SK-N-SH (cell line): ENCODE results near the gene HTRA3. TPM values are rescaled to one million over a fixed set of nuclear protein-coding genes. Genes with fewer than 3 reads are reported as not detected.

Experiments
- CTCF ChIA-PET: fragments of 300-600, 350-600 bp; formaldehyde crosslinking; extraction: SDS; loops from one replicate; lab custom pipeline; 2021; lab: Yijun Ruan, JAX
- POLR2A ChIA-PET: fragments of 350-600 bp; sonication (Branson Sonifier 250); formaldehyde crosslinking; extraction: SDS; loops from one replicate; lab custom pipeline; 2020; ENCODE audit warnings: antibody characterized with exemption, inconsistent platforms; lab: Yijun Ruan, JAX
- DNase-seq: peaks from one replicate; pipeline ENCODE4 v3.0.0; 2012
- H2AFZ ChIP-seq: fragments of 200-600 bp; sonication (generic); 2 replicates; pipeline ENCODE4 v1.8.1; 2016; ENCODE audit warnings: antibody characterized with exemption, mild to moderate bottlenecking, low read depth
- H3F3A ChIP-seq: fragments of 200-600 bp; sonication (generic); replicated peaks from 2 replicates; pipeline ENCODE3; 2016; ENCODE audit warnings: antibody characterized with exemption, mild to moderate bottlenecking; ENCODE audit not compliant: insufficient read depth
- H3K27ac ChIP-seq, 2 experiments: fragments of 200-500 bp in 1 of 2; fragments of 200-600 bp in 1 of 2; sonication (Bioruptor generic) in 1 of 2; sonication (generic), shearing (Covaris generic) in 1 of 2; 2 replicates each; pipeline versions ENCODE4 v1.5.1 to v1.6.1; 2014 to 2016; ENCODE audit warnings: low read depth in 2 of 2, inconsistent platforms in 1 of 2, low read length in 1 of 2, mild to moderate bottlenecking in 1 of 2, mixed read lengths in 1 of 2
- H3K27me3 ChIP-seq: fragments of 200-600 bp; sonication (generic), shearing (Covaris generic); 2 replicates; pipeline ENCODE4 v1.6.1; 2016; ENCODE audit warnings: mixed run types; ENCODE audit not compliant: insufficient read depth
- H3K36me3 ChIP-seq, 2 experiments: fragments of 200-500 bp in 1 of 2; fragments of 200-600 bp in 1 of 2; sonication (Bioruptor generic) in 1 of 2; sonication (generic) in 1 of 2; replicated peaks in 1 of 2; 2 replicates each; pipeline versions ENCODE3 to v1.5.1; 2014 to 2016; ENCODE audit warnings: low read length in 1 of 2, mild to moderate bottlenecking in 1 of 2; ENCODE audit not compliant: insufficient read depth in 2 of 2, control insufficient read depth in 1 of 2
- H3K4me1 ChIP-seq, 2 experiments: fragments of 200-500 bp in 1 of 2; fragments of 200-600 bp in 1 of 2; sonication (Bioruptor generic) in 1 of 2; sonication (generic), shearing (Covaris generic) in 1 of 2; 2 replicates each; pipeline versions ENCODE4 v1.5.1 to v1.6.1; 2014 to 2016; ENCODE audit warnings: low read depth in 1 of 2, low read length in 1 of 2, mixed run types in 1 of 2; ENCODE audit not compliant: insufficient read depth in 2 of 2, control insufficient read depth in 1 of 2
- H3K4me2 ChIP-seq: fragments of 200-600 bp; sonication (generic), shearing (Covaris generic); 2 replicates; pipeline ENCODE4 v1.6.1; 2017; ENCODE audit warnings: mixed run types
- H3K4me3 ChIP-seq, 2 experiments: fragments of 200-500 bp in 1 of 2; fragments of 200-600 bp in 1 of 2; sonication (Bioruptor generic) in 1 of 2; sonication (generic), shearing (Covaris generic) in 1 of 2; 2 replicates each; pipeline versions ENCODE4 v1.5.1 to v1.8.1; 2014 to 2016; ENCODE audit warnings: low read depth in 2 of 2, inconsistent platforms in 1 of 2, low read length in 1 of 2, mild to moderate bottlenecking in 1 of 2, mixed read lengths in 1 of 2, moderate library complexity in 1 of 2
- H3K79me2 ChIP-seq: fragments of 200-600 bp; sonication (generic); 2 replicates; pipeline ENCODE4 v1.8.1; 2017; ENCODE audit warnings: mild to moderate bottlenecking; ENCODE audit not compliant: insufficient read depth
- H3K9ac ChIP-seq: fragments of 200-600 bp; sonication (generic); 2 replicates; pipeline ENCODE4 v1.6.1; 2017; ENCODE audit warnings: mixed run types
- H3K9me2 ChIP-seq: fragments of 200-600 bp; sonication (generic); 2 replicates; pipeline ENCODE4 v1.6.1; 2017; ENCODE audit warnings: mixed run types
- H3K9me3 ChIP-seq: fragments of 200-600 bp; sonication (generic); 2 replicates; pipeline ENCODE4 v1.6.1; 2017; ENCODE audit warnings: mixed run types, mild to moderate bottlenecking, moderate library complexity
- H4K20me1 ChIP-seq: fragments of 200-600 bp; sonication (generic); 2 replicates; pipeline ENCODE4 v1.6.1; 2017; ENCODE audit warnings: mild to moderate bottlenecking, mixed run types; ENCODE audit not compliant: insufficient read depth
- EP300 ChIP-seq, 2 experiments: IDR thresholded peaks; 2 replicates each; pipeline versions ENCODE4 v1.4.0 to v1.6.1; 2012; ENCODE audit warnings: borderline replicate concordance in 1 of 2, low read depth in 1 of 2, low read length in 1 of 2
- GATA2 ChIP-seq: sonication (generic); formaldehyde crosslinking; IDR thresholded peaks from 2 replicates; pipeline ENCODE4 v1.5.0; 2020; ENCODE audit warnings: mild to moderate bottlenecking, missing genetic modification reagents
- IRF3 ChIP-seq: fragments of 150-350 bp; IDR thresholded peaks from 2 replicates; pipeline ENCODE4 v1.6.1; 2016; ENCODE audit warnings: mild to moderate bottlenecking, low read depth, low read length
- MEF2A ChIP-seq: IDR thresholded peaks from 2 replicates; pipeline ENCODE4 v1.4.0; 2012; ENCODE audit warnings: low read depth, borderline replicate concordance
- MXI1 ChIP-seq: IDR thresholded peaks from 2 replicates; pipeline ENCODE4 v1.6.1; 2012; ENCODE audit warnings: mild to moderate bottlenecking, low read depth, low read length, improper control_type of control experiment
- NRF1 ChIP-seq: IDR thresholded peaks from 2 replicates; pipeline ENCODE4 v1.6.1; 2012; ENCODE audit warnings: low read depth, mild to moderate bottlenecking, low read length
- POLR2AphosphoS5 ChIP-seq: IDR thresholded peaks from 2 replicates; pipeline ENCODE4 v1.6.1; 2012; ENCODE audit warnings: low read depth, low read length
- RAD21 ChIP-seq: IDR thresholded peaks from 2 replicates; pipeline ENCODE4 v1.6.1; 2012; ENCODE audit warnings: mild to moderate bottlenecking, low read length
- RCOR1 ChIP-seq: fragments of 150-350 bp; IDR thresholded peaks from 2 replicates; pipeline ENCODE4 v1.6.1; 2017; ENCODE audit warnings: antibody characterized with exemption, low read length
- REST ChIP-seq: IDR thresholded peaks from 2 replicates; pipeline ENCODE4 v1.6.1; 2012; ENCODE audit warnings: mild to moderate bottlenecking, low read depth, low read length, moderate library complexity
- RFX5 ChIP-seq: IDR thresholded peaks from 2 replicates; pipeline ENCODE4 v1.6.1; 2012; ENCODE audit warnings: mild to moderate bottlenecking, improper control_type of control experiment, low read length
- RXRA ChIP-seq: IDR thresholded peaks from 2 replicates; pipeline ENCODE4 v1.4.0; 2012; ENCODE audit warnings: low read depth, mild to moderate bottlenecking, borderline replicate concordance
- TAF1 ChIP-seq: IDR thresholded peaks from 2 replicates; pipeline ENCODE4 v1.6.1; 2012; ENCODE audit warnings: low read depth, mild to moderate bottlenecking, low read length, moderate library complexity, borderline replicate concordance
- TCF12 ChIP-seq: IDR thresholded peaks from 2 replicates; pipeline ENCODE4 v1.4.0; 2012
- USF1 ChIP-seq: IDR thresholded peaks from 2 replicates; pipeline ENCODE4 v1.4.0; 2012; ENCODE audit warnings: low read depth, borderline replicate concordance
- USF2 ChIP-seq: fragments of 150-350 bp; IDR thresholded peaks from 2 replicates; pipeline ENCODE4 v1.6.1; 2017; ENCODE audit warnings: antibody characterized with exemption, low read length, low read depth, borderline replicate concordance
- WGBS: methylation state at CpG from one replicate; pipeline ENCODE4 v1.1.6; 2017; ENCODE audit warnings: low lambda C conversion rate; 5-methylcytosine and 5-hydroxymethylcytosine counted together
- polyA plus RNA-seq, 3 experiments: library from polyadenylated mRNA; depleted of rRNA; stranded (reverse); fragments of >200 nt; gene quantifications; 2 replicates each; pipeline ENCODE4 v1.2.3, GENCODE V29; 2012
- TF ChIP-seq, protein P1 (sequence below): IDR thresholded peaks from 2 replicates; pipeline ENCODE4; 2012
- TF ChIP-seq, protein P2 (sequence below): fragments of 200-600 bp; sonication (generic); IDR thresholded peaks from 2 replicates; pipeline ENCODE4 v1.6.1; 2017; ENCODE audit warnings: antibody characterized with exemption, mild to moderate bottlenecking, moderate library complexity

HTRA3 gene
- polyA plus RNA-seq, 1 of the 3 experiments (the other 2 are of a cell fraction): 0.05 TPM

GRCh38 chr4:8236920-8237195, 32.7 kb upstream of the HTRA3 start:
- H3F3A ChIP-seq: no peaks in the 10 kb centered on the region
- DNase-seq: no peak
- no peak for TF ChIP-seq MEF2A
- TF ChIP-seq RXRA: no peak
- no peak for TF ChIP-seq NRF1
- no peak for TF ChIP-seq REST
- TF ChIP-seq, protein P1, sequence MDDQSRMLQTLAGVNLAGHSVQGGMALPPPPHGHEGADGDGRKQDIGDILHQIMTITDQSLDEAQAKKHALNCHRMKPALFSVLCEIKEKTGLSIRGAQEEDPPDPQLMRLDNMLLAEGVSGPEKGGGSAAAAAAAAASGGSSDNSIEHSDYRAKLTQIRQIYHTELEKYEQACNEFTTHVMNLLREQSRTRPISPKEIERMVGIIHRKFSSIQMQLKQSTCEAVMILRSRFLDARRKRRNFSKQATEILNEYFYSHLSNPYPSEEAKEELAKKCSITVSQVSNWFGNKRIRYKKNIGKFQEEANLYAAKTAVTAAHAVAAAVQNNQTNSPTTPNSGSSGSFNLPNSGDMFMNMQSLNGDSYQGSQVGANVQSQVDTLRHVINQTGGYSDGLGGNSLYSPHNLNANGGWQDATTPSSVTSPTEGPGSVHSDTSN: no peak
- TF ChIP-seq TAF1: no peak
- TF ChIP-seq IRF3: no peak
- TF ChIP-seq EP300 (IDR thresholded peaks at IDR 0.05; ENCODE audit: borderline replicate concordance in 1 of 2, low read depth in 1 of 2, low read length in 1 of 2): no peak
- TF ChIP-seq GATA2 (CRISPR knock-in tag): no peak
- no peak for TF ChIP-seq MXI1
- TF ChIP-seq POLR2AphosphoS5: no peak
- TF ChIP-seq RFX5: no peak
- TF ChIP-seq, protein P2, sequence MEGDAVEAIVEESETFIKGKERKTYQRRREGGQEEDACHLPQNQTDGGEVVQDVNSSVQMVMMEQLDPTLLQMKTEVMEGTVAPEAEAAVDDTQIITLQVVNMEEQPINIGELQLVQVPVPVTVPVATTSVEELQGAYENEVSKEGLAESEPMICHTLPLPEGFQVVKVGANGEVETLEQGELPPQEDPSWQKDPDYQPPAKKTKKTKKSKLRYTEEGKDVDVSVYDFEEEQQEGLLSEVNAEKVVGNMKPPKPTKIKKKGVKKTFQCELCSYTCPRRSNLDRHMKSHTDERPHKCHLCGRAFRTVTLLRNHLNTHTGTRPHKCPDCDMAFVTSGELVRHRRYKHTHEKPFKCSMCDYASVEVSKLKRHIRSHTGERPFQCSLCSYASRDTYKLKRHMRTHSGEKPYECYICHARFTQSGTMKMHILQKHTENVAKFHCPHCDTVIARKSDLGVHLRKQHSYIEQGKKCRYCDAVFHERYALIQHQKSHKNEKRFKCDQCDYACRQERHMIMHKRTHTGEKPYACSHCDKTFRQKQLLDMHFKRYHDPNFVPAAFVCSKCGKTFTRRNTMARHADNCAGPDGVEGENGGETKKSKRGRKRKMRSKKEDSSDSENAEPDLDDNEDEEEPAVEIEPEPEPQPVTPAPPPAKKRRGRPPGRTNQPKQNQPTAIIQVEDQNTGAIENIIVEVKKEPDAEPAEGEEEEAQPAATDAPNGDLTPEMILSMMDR: no peak
- TF ChIP-seq RCOR1: no peak
- no peak for TF ChIP-seq RAD21
- TF ChIP-seq TCF12: no peak
- no peak for TF ChIP-seq USF2
- no peak for TF ChIP-seq USF1
- no peak overlapping the region for H3K4me3 ChIP-seq
- H3K27me3 ChIP-seq: no peaks in the 10 kb centered on the region
- H3K27ac ChIP-seq: no peak overlapping the region; a peak in 1 of 4 replicates
- POLR2A ChIA-PET: interaction anchor here (1.0 kb wide), 1 partner anchor 11 kb away, joined by 3 read pairs; no protein-coding TSS in a partner anchor
- no peaks in the 10 kb centered on the region for H3K79me2 ChIP-seq
- 100% methylated on average over 3 of the region's 9 CpGs for WGBS
- H3K36me3 ChIP-seq: no peaks in the 10 kb centered on the region
- H3K9me2 ChIP-seq: no peaks in the 10 kb centered on the region
- peaks cover 0 to 12% of the 10 kb centered on the region in 2 experiments; a peak in 1 of 4 replicates for H3K4me1 ChIP-seq
- CTCF ChIA-PET: interaction anchor here (1.1 to 5.2 kb wide), 9 partner anchors 11 to 171 kb away, joined by 3 to 45 read pairs (median 5); no protein-coding TSS in a partner anchor
- no peaks in the 10 kb centered on the region for H4K20me1 ChIP-seq
- no peak overlapping the region for H3K9ac ChIP-seq
- H2AFZ ChIP-seq: no peak overlapping the region
- H3K4me2 ChIP-seq: no peak overlapping the region
- no peaks in the 10 kb centered on the region for H3K9me3 ChIP-seq
